Tibial nerve (tissue), 4 donors: ENCODE measurements around the gene SLC35A5. TPM values are rescaled to one million over a fixed set of nuclear protein-coding genes. Genes with fewer than 3 reads are reported as not detected.
A peak's percentile ranks its signal among the peaks of the same experiment; 100 is the strongest.

Experiments used
- DNase-seq, 2 donors: peaks; one replicate each; pipeline ENCODE4 v3.0.0-alpha.2; 2019; ENCODE audit warnings: low spot score in 2 of 2
- H3K27ac ChIP-seq, 4 donors: fragments of 200-600 bp; sonication (generic) in 3 of 4; one replicate each; pipeline ENCODE4 v1.5.1; 2017 to 2019; ENCODE audit warnings: mild to moderate bottlenecking in 1 of 4
- H3K27me3 ChIP-seq, 2 donors: fragments of 200-600 bp; sonication (generic) in 1 of 2; one replicate each; pipeline versions ENCODE4 v1.5.1 to v1.6.0; 2017 to 2019
- H3K36me3 ChIP-seq, 3 donors: fragments of 200-600 bp; sonication (generic); one replicate each; pipeline ENCODE4 v1.5.1; 2018 to 2019
- H3K4me1 ChIP-seq, 4 donors: fragments of 200-600 bp; sonication (generic) in 3 of 4; one replicate each; pipeline ENCODE4 v1.5.1; 2017 to 2019
- H3K4me3 ChIP-seq, 4 donors: fragments of 200-600 bp; sonication (generic) in 3 of 4; one replicate each; pipeline ENCODE4 v1.5.1; 2017 to 2019; ENCODE audit warnings: mild to moderate bottlenecking in 1 of 4, moderate library complexity in 1 of 4
- H3K9me3 ChIP-seq, 4 donors: fragments of 200-600 bp; sonication (generic) in 3 of 4; one replicate each; pipeline ENCODE4 v1.5.1; 2017 to 2019
- EP300 ChIP-seq, 2 donors: sonication (generic); formaldehyde crosslinking; IDR thresholded peaks; one replicate each; pipeline ENCODE4 v1.6.1; 2017; ENCODE audit warnings: antibody characterized with exemption in 2 of 2, mild to moderate bottlenecking in 1 of 2
- POLR2A ChIP-seq, 2 donors: fragments of 450-650 bp; IDR thresholded peaks; one replicate each; pipeline ENCODE4 v1.6.1; 2017; ENCODE audit warnings: antibody characterized with exemption in 2 of 2, mild to moderate bottlenecking in 2 of 2, moderate library complexity in 2 of 2
- WGBS, 2 donors: methylation state at CpG; one replicate each; pipeline ENCODE4 v1.1.5; 2018; 5-methylcytosine and 5-hydroxymethylcytosine counted together
- total RNA-seq, 4 donors: library from RNA; depleted of rRNA; stranded (reverse); fragments of >200 nt; gene quantifications; one replicate each; pipeline ENCODE4 v1.1.0, GENCODE V29; 2016
- TF ChIP-seq, protein P1 (sequence below), 5 experiments: fragments of 200-600 bp in 3 of 5; fragments of 450-650 bp in 2 of 5; sonication (generic) in 3 of 5; IDR thresholded peaks; one replicate each; pipeline ENCODE4 v1.5.1; 2016 to 2019; ENCODE audit warnings: antibody characterized with exemption in 5 of 5, mild to moderate bottlenecking in 3 of 5, moderate library complexity in 2 of 5

Gene SLC35A5
- total RNA-seq, 4 donors from 2014 or later: 19.0 to 30.4 (median 25.0) TPM

DNA sequence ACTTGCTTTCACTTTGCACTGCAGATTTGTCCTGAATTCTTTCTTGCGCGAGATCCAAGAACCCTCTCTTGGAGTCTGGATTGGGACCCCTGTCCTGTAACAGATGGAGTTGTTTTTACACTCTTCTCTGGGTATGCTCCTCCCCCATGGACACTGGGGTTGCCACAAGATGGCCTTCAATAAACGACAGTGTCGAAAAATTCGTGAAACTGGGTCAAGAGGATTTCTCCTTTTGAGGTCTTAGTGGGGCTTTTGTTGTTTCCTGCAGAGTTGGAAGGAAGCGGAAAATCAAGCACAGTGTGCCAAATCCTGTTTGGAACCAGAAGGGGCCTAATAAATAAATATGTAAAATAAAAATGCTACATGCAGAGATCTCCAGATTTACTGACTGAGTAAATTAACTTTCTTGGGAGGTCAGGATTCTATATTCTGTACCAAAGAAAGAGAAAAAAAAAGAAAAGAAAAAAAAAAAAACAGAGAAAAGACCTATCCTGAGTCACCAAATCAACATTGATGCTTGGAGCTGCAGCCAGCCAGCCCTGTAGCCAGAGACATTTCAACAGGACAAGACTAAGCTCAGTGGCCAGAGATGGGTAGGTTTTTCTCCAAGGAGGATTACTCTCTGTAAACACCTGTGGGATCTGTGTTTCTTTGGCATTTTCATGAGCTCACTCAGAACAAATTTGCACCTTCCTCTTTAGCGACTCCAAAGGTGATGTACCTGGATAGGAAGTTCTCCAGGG is 54.3 kb downstream of the SLC35A5 start:
- peaks cover 0 to 4% (median 0%) of the 10 kb centered on the region in 4 donors for H3K4me1 ChIP-seq
- TF ChIP-seq, protein P1, sequence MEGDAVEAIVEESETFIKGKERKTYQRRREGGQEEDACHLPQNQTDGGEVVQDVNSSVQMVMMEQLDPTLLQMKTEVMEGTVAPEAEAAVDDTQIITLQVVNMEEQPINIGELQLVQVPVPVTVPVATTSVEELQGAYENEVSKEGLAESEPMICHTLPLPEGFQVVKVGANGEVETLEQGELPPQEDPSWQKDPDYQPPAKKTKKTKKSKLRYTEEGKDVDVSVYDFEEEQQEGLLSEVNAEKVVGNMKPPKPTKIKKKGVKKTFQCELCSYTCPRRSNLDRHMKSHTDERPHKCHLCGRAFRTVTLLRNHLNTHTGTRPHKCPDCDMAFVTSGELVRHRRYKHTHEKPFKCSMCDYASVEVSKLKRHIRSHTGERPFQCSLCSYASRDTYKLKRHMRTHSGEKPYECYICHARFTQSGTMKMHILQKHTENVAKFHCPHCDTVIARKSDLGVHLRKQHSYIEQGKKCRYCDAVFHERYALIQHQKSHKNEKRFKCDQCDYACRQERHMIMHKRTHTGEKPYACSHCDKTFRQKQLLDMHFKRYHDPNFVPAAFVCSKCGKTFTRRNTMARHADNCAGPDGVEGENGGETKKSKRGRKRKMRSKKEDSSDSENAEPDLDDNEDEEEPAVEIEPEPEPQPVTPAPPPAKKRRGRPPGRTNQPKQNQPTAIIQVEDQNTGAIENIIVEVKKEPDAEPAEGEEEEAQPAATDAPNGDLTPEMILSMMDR (IDR thresholded peaks at IDR 0.05): no peak
- TF ChIP-seq POLR2A (IDR thresholded peaks at IDR 0.05) (no peak), EP300 (IDR thresholded peaks at IDR 0.05) (no peak)
- H3K27me3 ChIP-seq: no peaks in the 10 kb centered on the region
- H3K9me3 ChIP-seq: no peaks in the 10 kb centered on the region
- H3K4me3 ChIP-seq: peak overlapping the region in 3 of 4 donors; percentile 9 to 21 (median 19)
- no peak for DNase-seq
- 51 to 58% methylated on average over 7 of the region's 7 CpGs for WGBS, 2 donors
- H3K36me3 ChIP-seq: peaks cover 0 to 27% (median 0%) of the 10 kb centered on the region in 3 donors
- H3K27ac ChIP-seq: peak overlapping the region in 2 of 4 donors; percentile 46 to 47

DNA sequence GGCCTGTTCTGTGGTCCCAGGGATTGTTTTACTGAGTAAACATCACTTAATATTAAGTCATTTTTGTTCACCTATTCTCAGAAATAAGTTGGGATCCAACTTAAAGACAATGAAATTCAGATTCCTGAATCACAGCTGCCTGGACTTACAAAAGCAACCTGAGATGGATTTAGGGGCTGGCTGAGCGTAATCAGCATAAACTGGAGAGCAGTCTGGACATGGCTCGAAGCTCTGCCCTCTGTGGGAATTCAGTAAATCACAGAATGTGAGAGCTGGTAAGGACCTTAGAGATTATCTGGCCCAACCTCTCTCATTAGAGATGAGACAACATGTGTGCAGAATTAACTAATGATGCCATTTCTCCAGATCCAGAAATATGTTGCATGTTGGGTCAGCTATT is 55.4 kb downstream of the SLC35A5 start:
- H3K27me3 ChIP-seq: no peaks in the 10 kb centered on the region
- H3K4me3 ChIP-seq: no peak overlapping the region
- no peak overlapping the region for H3K27ac ChIP-seq
- H3K36me3 ChIP-seq: peaks cover 0 to 21% (median 0%) of the 10 kb centered on the region in 3 donors
- DNase-seq: no peak
- no peaks in the 10 kb centered on the region for H3K9me3 ChIP-seq
- no peak for TF ChIP-seq EP300 (IDR thresholded peaks at IDR 0.05)
- TF ChIP-seq POLR2A (IDR thresholded peaks at IDR 0.05): no peak
- TF ChIP-seq, protein P1 (IDR thresholded peaks at IDR 0.05): no peak
- peaks cover 0 to 4% (median 0%) of the 10 kb centered on the region in 4 donors for H3K4me1 ChIP-seq
- 91 to 100% methylated on average over 2 of the region's 2 CpGs for WGBS, 2 donors

DNA sequence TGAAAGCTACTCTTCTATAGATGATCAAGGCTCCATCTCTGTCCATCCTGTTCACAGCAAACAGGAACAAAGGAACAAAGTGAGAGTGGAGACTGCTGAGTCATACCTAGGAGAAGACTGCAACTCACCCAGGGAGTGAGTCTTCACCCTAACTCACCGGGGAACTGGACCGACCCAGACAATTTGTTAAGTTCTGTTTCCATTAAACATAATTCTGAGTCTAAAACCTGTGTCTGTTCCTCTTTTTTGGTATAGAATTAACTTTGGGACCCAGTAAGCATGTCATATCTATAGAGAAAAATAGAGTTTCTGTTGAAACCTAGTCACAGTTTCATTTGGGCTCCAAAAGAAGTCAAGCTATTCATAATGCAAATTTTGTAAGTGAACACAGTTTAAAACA is 57.5 kb downstream of the SLC35A5 start:
- Histone ChIP-seq H3K4me3 (no peak overlapping the region), H3K4me1 (peaks cover 0 to 4% (median 0%) of the 10 kb centered on the region in 4 donors), H3K27me3 (no peaks in the 10 kb centered on the region), H3K9me3 (no peaks in the 10 kb centered on the region), H3K36me3 (peaks cover 0 to 21% (median 0%) of the 10 kb centered on the region in 3 donors), H3K27ac (no peak overlapping the region)
- WGBS, 2 donors: 85 to 89% methylated on average over 2 of the region's 2 CpGs
- DNase-seq: no peak
- TF ChIP-seq, protein P1 (IDR thresholded peaks at IDR 0.05): no peak
- TF ChIP-seq POLR2A (IDR thresholded peaks at IDR 0.05): no peak
- TF ChIP-seq EP300 (IDR thresholded peaks at IDR 0.05): no peak

DNA sequence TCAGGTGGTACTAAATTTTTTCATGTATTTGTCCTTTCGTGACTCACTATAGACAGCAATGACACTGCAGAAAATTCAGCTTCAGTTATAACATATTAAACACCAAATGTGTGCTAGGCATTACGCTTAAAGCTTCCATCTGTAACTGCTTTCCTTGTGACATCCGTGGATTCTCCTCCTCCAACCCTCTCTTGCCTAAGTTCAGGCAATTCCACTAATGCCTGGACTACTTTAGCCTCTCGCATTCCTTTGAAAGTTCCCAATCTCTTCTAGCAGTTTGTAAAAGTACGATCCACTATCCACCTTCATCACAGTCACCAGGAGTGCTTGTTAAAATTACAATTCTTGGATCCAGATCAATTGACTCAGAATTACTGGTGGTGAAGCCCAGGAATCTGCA is 61.4 kb downstream of the SLC35A5 start:
- no peak overlapping the region for H3K27ac ChIP-seq
- DNase-seq: no peak
- peaks cover 0 to 14% (median 2%) of the 10 kb centered on the region in 4 donors for H3K4me1 ChIP-seq
- 66 to 72% methylated on average over 5 of the region's 5 CpGs for WGBS, 2 donors
- H3K9me3 ChIP-seq: no peaks in the 10 kb centered on the region
- peaks cover 0 to 7% (median 0%) of the 10 kb centered on the region in 3 donors for H3K36me3 ChIP-seq
- no peak overlapping the region for H3K4me3 ChIP-seq
- no peaks in the 10 kb centered on the region for H3K27me3 ChIP-seq
- no peak for TF ChIP-seq POLR2A (IDR thresholded peaks at IDR 0.05)

DNA sequence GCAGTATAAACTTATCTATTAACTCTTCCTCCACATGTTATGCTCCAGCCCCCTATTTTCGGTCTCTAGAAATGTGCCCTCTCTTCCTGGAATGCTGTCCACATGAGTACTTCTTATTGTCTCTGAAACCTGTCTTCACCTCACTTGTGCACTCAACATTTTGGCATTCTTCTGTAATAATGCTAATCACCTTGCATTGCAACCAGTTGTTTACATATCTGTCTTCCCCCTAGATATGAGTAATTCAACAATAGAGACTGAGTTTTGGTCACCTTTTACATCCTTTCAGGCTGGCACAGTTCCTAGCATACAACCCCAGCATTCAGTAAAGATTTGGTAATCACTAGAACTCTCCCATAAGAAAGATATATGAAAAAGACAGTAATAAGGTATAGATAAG is 61.9 kb downstream of the SLC35A5 start:
- Histone ChIP-seq H3K9me3 (no peaks in the 10 kb centered on the region), H3K4me3 (no peak overlapping the region), H3K27ac (no peak overlapping the region), H3K27me3 (no peaks in the 10 kb centered on the region), H3K36me3 (peaks cover 0 to 2% (median 0%) of the 10 kb centered on the region in 3 donors), H3K4me1 (peaks cover 0 to 15% (median 2%) of the 10 kb centered on the region in 4 donors)
- TF ChIP-seq, protein P1 (IDR thresholded peaks at IDR 0.05): no peak
- TF ChIP-seq EP300 (IDR thresholded peaks at IDR 0.05): no peak
- TF ChIP-seq POLR2A (IDR thresholded peaks at IDR 0.05): no peak
- no peak for DNase-seq
- 71 to 96% methylated on average over 1 of the region's 1 CpG for WGBS, 2 donors
